Measurements from ENCODE around the gene ARF1.

The ARF1 gene

GRCh38 chr1:228050571-228051231, 31.8 kb upstream of the ARF1 start:
- no peak for DNase-seq (ENCODE audit: low read depth in 2 of 2)

- DNase-seq (ENCODE audit: low read depth in 2 of 2): no peak
These were observed 24.1 kb upstream of the ARF1 start for GRCh38 chr1:228058172-228058948.

GRCh38 chr1:228058949-228059633, 23.4 kb upstream of the ARF1 start:
- no peak for DNase-seq (ENCODE audit: low read depth in 2 of 2)

- DNase-seq (ENCODE audit: low read depth in 2 of 2): peak; percentile 24 to 62
These were observed 22.7 kb upstream of the ARF1 start for GRCh38 chr1:228059634-228060457.

- DNase-seq (ENCODE audit: low read depth in 2 of 2): no peak
These were observed 21.9 kb upstream of the ARF1 start for GRCh38 chr1:228060458-228061190.

GRCh38 chr1:228061411-228062084, 21.0 kb upstream of the ARF1 start:
- DNase-seq (ENCODE audit: low read depth in 2 of 2): no peak

GRCh38 chr1:228062085-228062791, 20.3 kb upstream of the ARF1 start:
- DNase-seq (ENCODE audit: low read depth in 2 of 2): no peak

GRCh38 chr1:228062812-228063211, 19.7 kb upstream of the ARF1 start:
- DNase-seq (ENCODE audit: low read depth in 2 of 2): no peak

GRCh38 chr1:228063251-228064191, 19.0 kb upstream of the ARF1 start:
- no peak for DNase-seq (ENCODE audit: low read depth in 2 of 2)

- DNase-seq (ENCODE audit: low read depth in 2 of 2): no peak
These were observed 18.2 kb upstream of the ARF1 start for GRCh38 chr1:228064296-228064695.

- no peak for DNase-seq (ENCODE audit: low read depth in 2 of 2)
These were observed 17.6 kb upstream of the ARF1 start for GRCh38 chr1:228064741-228065542.

GRCh38 chr1:228065543-228066347, 16.8 kb upstream of the ARF1 start:
- no peak for DNase-seq (ENCODE audit: low read depth in 2 of 2)

GRCh38 chr1:228066416-228066815, 16.1 kb upstream of the ARF1 start:
- DNase-seq (ENCODE audit: low read depth in 2 of 2): no peak

- no peak for DNase-seq (ENCODE audit: low read depth in 2 of 2)
These were observed 15.4 kb upstream of the ARF1 start for GRCh38 chr1:228066891-228067654.

GRCh38 chr1:228068359-228068758, 14.1 kb upstream of the ARF1 start:
- no peak for DNase-seq (ENCODE audit: low read depth in 2 of 2)

- DNase-seq (ENCODE audit: low read depth in 2 of 2): no peak
These were observed 12.3 kb upstream of the ARF1 start for GRCh38 chr1:228070173-228070572.
